WTC11 (cell line): ENCODE data around the gene PPM1N.
A peak's percentile ranks its signal among the peaks of the same experiment; 100 is the strongest.

Experiments used
- CTCF ChIP-seq: fragments of 200-600 bp; IDR thresholded peaks from 2 replicates; pipeline ENCODE4 v1.8.0; 2022; ENCODE audit warnings: antibody characterized with exemption
- ERG ChIP-seq: fragments of 250-450 bp; sonication (Bioruptor Pico); IDR thresholded peaks from 2 replicates; pipeline ENCODE4 v1.8.0; 2021; ENCODE audit warnings: mild to moderate bottlenecking
- GRHL2 ChIP-seq: fragments of 250-450 bp; sonication (Bioruptor Pico); IDR thresholded peaks from 2 replicates; pipeline ENCODE4 v1.8.0; 2022; ENCODE audit warnings: mild to moderate bottlenecking, moderate library complexity; ENCODE audit not compliant: insufficient replicate concordance, severe bottlenecking
- MAX ChIP-seq: sonication (generic); formaldehyde crosslinking; IDR thresholded peaks from 2 replicates; pipeline ENCODE4 v1.8.0; 2022; ENCODE audit warnings: mild to moderate bottlenecking, missing genetic modification reagents
- NR2C2 ChIP-seq: sonication (generic); formaldehyde crosslinking; IDR thresholded peaks from 2 replicates; pipeline ENCODE4 v1.8.0; 2022; ENCODE audit warnings: mild to moderate bottlenecking, missing genetic modification reagents
- SMAD3 ChIP-seq: sonication (generic); formaldehyde crosslinking; IDR thresholded peaks from 2 replicates; pipeline ENCODE4 v1.8.0; 2022; ENCODE audit warnings: missing genetic modification reagents, mild to moderate bottlenecking, borderline replicate concordance
- SP1 ChIP-seq: sonication (generic); formaldehyde crosslinking; conservative IDR thresholded peaks from 2 replicates; pipeline ENCODE4 v1.8.1; 2022; ENCODE audit warnings: missing genetic modification reagents

- TF ChIP-seq CTCF: no peak
- no peak for TF ChIP-seq NR2C2 (CRISPR knock-in tag)
- TF ChIP-seq GRHL2 (CRISPR knock-in tag): no peak
- 0 out of 2 replicates have a peak, but pooled peaks have one; percentile 39 for TF ChIP-seq SMAD3 (CRISPR knock-in tag)
- no peak for TF ChIP-seq ERG (CRISPR knock-in tag)
- no peak for TF ChIP-seq SP1 (CRISPR knock-in tag)
- TF ChIP-seq MAX: 0 out of 2 replicates have a peak, but pooled peaks have one; percentile 10
Observed at GRCh38 chr19:45528149-45528743, 30.0 kb downstream of the PPM1N start.
